ENCODE results near the gene ZNF189.

DNA sequence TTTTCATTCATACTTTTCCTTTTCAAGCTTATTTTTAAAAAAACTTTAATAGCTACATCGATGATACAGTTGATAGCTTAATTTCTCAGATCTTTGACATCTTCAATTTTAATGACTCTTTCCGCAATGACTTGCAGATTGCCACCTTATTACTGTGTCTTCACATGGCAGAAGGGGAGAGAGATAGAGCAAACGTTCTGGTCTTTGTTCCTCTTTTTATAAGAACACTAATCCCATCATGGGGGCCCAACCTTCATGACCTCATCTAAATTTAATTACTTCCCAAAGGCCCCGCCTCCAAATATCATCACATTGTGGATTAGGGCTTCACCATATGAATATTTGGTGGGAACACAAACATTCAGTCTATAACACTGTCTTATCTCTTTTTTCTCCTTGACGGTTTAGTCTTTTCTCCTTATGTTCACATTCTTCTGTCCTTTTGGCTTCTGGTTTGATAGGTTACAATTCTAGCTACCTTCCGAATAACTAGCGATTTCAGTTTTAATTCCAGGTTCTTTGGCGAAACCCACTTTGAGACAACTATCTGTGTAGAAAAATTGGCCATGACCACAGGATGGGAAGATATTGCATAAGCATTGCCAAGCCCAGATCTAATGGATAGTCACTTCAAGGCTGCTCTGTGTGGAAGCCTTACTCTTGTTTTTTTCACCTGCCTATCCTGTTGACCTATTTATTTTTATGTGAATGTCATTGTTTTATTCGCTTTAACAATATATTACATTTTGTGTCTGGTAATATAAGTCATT lies 5.0 kb downstream of the ZNF189 start:
- TF ChIP-seq POLR2A (IDR thresholded peaks at IDR 0.05), result no peak
- TF ChIP-seq, protein P1, sequence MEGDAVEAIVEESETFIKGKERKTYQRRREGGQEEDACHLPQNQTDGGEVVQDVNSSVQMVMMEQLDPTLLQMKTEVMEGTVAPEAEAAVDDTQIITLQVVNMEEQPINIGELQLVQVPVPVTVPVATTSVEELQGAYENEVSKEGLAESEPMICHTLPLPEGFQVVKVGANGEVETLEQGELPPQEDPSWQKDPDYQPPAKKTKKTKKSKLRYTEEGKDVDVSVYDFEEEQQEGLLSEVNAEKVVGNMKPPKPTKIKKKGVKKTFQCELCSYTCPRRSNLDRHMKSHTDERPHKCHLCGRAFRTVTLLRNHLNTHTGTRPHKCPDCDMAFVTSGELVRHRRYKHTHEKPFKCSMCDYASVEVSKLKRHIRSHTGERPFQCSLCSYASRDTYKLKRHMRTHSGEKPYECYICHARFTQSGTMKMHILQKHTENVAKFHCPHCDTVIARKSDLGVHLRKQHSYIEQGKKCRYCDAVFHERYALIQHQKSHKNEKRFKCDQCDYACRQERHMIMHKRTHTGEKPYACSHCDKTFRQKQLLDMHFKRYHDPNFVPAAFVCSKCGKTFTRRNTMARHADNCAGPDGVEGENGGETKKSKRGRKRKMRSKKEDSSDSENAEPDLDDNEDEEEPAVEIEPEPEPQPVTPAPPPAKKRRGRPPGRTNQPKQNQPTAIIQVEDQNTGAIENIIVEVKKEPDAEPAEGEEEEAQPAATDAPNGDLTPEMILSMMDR (IDR thresholded peaks at IDR 0.05), result no peak
- TF ChIP-seq POLR2AphosphoS5 (IDR thresholded peaks at IDR 0.05), result no peak

Measured in breast epithelium (tissue), 3 donors.